GM19463 (cell line): ENCODE results near the gene IRF9.
A peak's percentile ranks its signal among the peaks of the same experiment; 100 is the strongest.

Experiments used
- ATAC-seq: cut with Tn5 transposase; IDR thresholded peaks from one replicate; pipeline ENCODE4 v1.9.1; 2021; ENCODE audit warnings: mild to moderate bottlenecking, moderate library complexity; ENCODE audit not compliant: unreplicated experiment

The IRF9 gene

GRCh38 chr14:24176599-24176998 lies 15.5 kb downstream of the IRF9 start:
- no peak for ATAC-seq

GRCh38 chr14:24177041-24177825 lies 16.2 kb downstream of the IRF9 start:
- no peak for ATAC-seq

GRCh38 chr14:24177891-24178290 lies 16.8 kb downstream of the IRF9 start:
- no peak for ATAC-seq

- ATAC-seq = no peak
These were observed 17.5 kb downstream of the IRF9 start for GRCh38 chr14:24178399-24179178.

- ATAC-seq = no peak
These were observed 18.4 kb downstream of the IRF9 start for GRCh38 chr14:24179294-24179960.

- ATAC-seq = no peak
These were observed 19.1 kb downstream of the IRF9 start for GRCh38 chr14:24179961-24180796.

GRCh38 chr14:24181371-24182077 lies 20.5 kb downstream of the IRF9 start:
- no peak for ATAC-seq

- no peak for ATAC-seq
These were observed 21.2 kb downstream of the IRF9 start for GRCh38 chr14:24182110-24182882.

GRCh38 chr14:24183014-24183481 lies 22.0 kb downstream of the IRF9 start:
- ATAC-seq = no peak

- ATAC-seq = no peak
These were observed 23.3 kb downstream of the IRF9 start for GRCh38 chr14:24184104-24184970.

- no peak for ATAC-seq
These were observed 24.0 kb downstream of the IRF9 start for GRCh38 chr14:24185026-24185425.

GRCh38 chr14:24185741-24186140 lies 24.7 kb downstream of the IRF9 start:
- no peak for ATAC-seq

- ATAC-seq = no peak
These were observed 25.9 kb downstream of the IRF9 start for GRCh38 chr14:24186831-24187538.

GRCh38 chr14:24187539-24187915 lies 26.5 kb downstream of the IRF9 start:
- ATAC-seq = no peak

- ATAC-seq = peak; percentile 94
These were observed 27.4 kb downstream of the IRF9 start, which contains the start of gene IPO4 for GRCh38 chr14:24188251-24189058. Gene IPO4, minus strand, starts transcription at chr14:24188816. Its CDS starts 29 bp downstream, at chr14:24188787.

- ATAC-seq = no peak
These were observed 28.0 kb downstream of the IRF9 start for GRCh38 chr14:24189059-24189375.

- no peak for ATAC-seq
These were observed 28.4 kb downstream of the IRF9 start for GRCh38 chr14:24189460-24189859.
